Neural cell (in vitro differentiated cells): ENCODE results near the gene UROC1. TPM values are rescaled to one million over a fixed set of nuclear protein-coding genes. Genes with fewer than 3 reads are reported as not detected.

ENCODE experiments used
- polyA plus RNA-seq: library from polyadenylated mRNA; depleted of rRNA; stranded (reverse); fragments of >200 nt; gene quantifications from 2 replicates; pipeline ENCODE4 v1.2.3, GENCODE V29; 2014
- small RNA-seq, 3 experiments: library from RNA; depleted of rRNA; stranded (forward); fragments of <200 nt; gene quantifications; one replicate each; pipeline ENCODE3, GENCODE V24; 2012

Gene UROC1
- polyA plus RNA-seq, 1 donor from 2014 or later = not detected

Small RNA genes within 50 kb of the gene (small RNA-seq; reads per million reads assigned to genes)
- 0 to 0.03 (median 0) reads per million in 3 experiments for gene RNA5SP138

Other genes starting within 250 kb of the UROC1 start
- 0.46 TPM in 1 of 2 replicates, not detected in the other for gene KLF15, start 160.4 kb downstream of the UROC1 start, polyA plus RNA-seq
- 2.3 TPM in 1 of 2 replicates, not detected in the other for gene CFAP100, start 122.9 kb downstream of the UROC1 start, polyA plus RNA-seq
- 22.2 and 26.5 TPM in 2 replicates for gene ZXDC, start 41.9 kb downstream of the UROC1 start, polyA plus RNA-seq
- gene CHST13, start 6.4 kb upstream of the UROC1 start, polyA plus RNA-seq = not detected in 2 replicates
- gene C3orf22, start 41.2 kb upstream of the UROC1 start, polyA plus RNA-seq = not detected in 2 replicates
- 2.2 and 2.5 TPM in 2 replicates for gene TXNRD3, start 137.4 kb upstream of the UROC1 start, polyA plus RNA-seq
- 102 and 105 TPM in 2 replicates for gene CHCHD6, start 186.5 kb upstream of the UROC1 start, polyA plus RNA-seq